GM21528 (cell line): Measurements from ENCODE around the gene PCSK1N.
"Not testable (repeated sequence)": the region's sequence is repeated elsewhere in the genome, so short reads cannot be mapped to it uniquely, and the experiment has no call there.

Experiments
- ATAC-seq: cut with Tn5 transposase; IDR thresholded peaks from one replicate; pipeline ENCODE4 v1.9.1; 2021; ENCODE audit warnings: mild to moderate bottlenecking, moderate library complexity; ENCODE audit not compliant: unreplicated experiment, low FRiP score

PCSK1N gene

GRCh38 chrX:48824066-48824465, 11.3 kb downstream of the PCSK1N start:
- no peak for ATAC-seq

- ATAC-seq, result no peak
These were observed 12.4 kb downstream of the PCSK1N start for GRCh38 chrX:48823053-48823452.

- not testable (repeated sequence) for ATAC-seq
These were observed 16.0 kb downstream of the PCSK1N start for GRCh38 chrX:48819394-48819793.

GRCh38 chrX:48818866-48819265, 16.5 kb downstream of the PCSK1N start:
- no peak for ATAC-seq

- no peak for ATAC-seq
These were observed 17.3 kb downstream of the PCSK1N start for GRCh38 chrX:48818098-48818497.

GRCh38 chrX:48816014-48816810, 19.2 kb downstream of the PCSK1N start:
- ATAC-seq, result no peak

GRCh38 chrX:48815266-48815665, 20.1 kb downstream of the PCSK1N start:
- ATAC-seq, result no peak

GRCh38 chrX:48814722-48815121, 20.7 kb downstream of the PCSK1N start:
- ATAC-seq, result no peak

- ATAC-seq, result no peak
These were observed 21.8 kb downstream of the PCSK1N start for GRCh38 chrX:48813644-48814043.

GRCh38 chrX:48806081-48806480, 29.3 kb downstream of the PCSK1N start:
- ATAC-seq, result no peak

GRCh38 chrX:48802905-48803200, 32.6 kb downstream of the PCSK1N start:
- ATAC-seq, result no peak

- peak; percentile 49 for ATAC-seq
These were observed 33.1 kb downstream of the PCSK1N start for GRCh38 chrX:48802089-48802904.

- peak; percentile 88 for ATAC-seq
These were observed 33.9 kb downstream of the PCSK1N start, which contains the start of gene HDAC6 for GRCh38 chrX:48801280-48802088. Gene HDAC6, plus strand, starts transcription at chrX:48802067. Its CDS starts 626 bp downstream, at chrX:48802693.

GRCh38 chrX:48800574-48801279, 34.7 kb downstream of the PCSK1N start:
- ATAC-seq, result no peak

- no peak for ATAC-seq
These were observed 37.1 kb downstream of the PCSK1N start for GRCh38 chrX:48798318-48798717.

GRCh38 chrX:48794911-48795515, 40.4 kb downstream of the PCSK1N start:
- ATAC-seq, result no peak

- no peak for ATAC-seq
These were observed 41.0 kb downstream of the PCSK1N start for GRCh38 chrX:48794340-48794910.

GRCh38 chrX:48793935-48794334, 41.5 kb downstream of the PCSK1N start:
- no peak for ATAC-seq

GRCh38 chrX:48792219-48792618, 43.2 kb downstream of the PCSK1N start:
- no peak for ATAC-seq
